Gastroesophageal sphincter (tissue), 3 donors: ENCODE results near the gene ANGPTL5.

Source experiments
- CTCF ChIP-seq, 4 experiments: fragments of 200-600 bp in 2 of 4; fragments of 450-650 bp in 2 of 4; sonication (generic) in 1 of 4; IDR thresholded peaks; one replicate each; pipeline ENCODE4 v1.5.1; 2017 to 2019; ENCODE audit warnings: antibody characterized with exemption in 4 of 4, mild to moderate bottlenecking in 2 of 4, moderate library complexity in 2 of 4
- POLR2A ChIP-seq, 2 donors: fragments of 450-650 bp; IDR thresholded peaks; one replicate each; pipeline ENCODE4 v1.6.1; 2017; ENCODE audit warnings: antibody characterized with exemption in 2 of 2, mild to moderate bottlenecking in 2 of 2, moderate library complexity in 1 of 2

- TF ChIP-seq CTCF (IDR thresholded peaks at IDR 0.05) (no peak), POLR2A (IDR thresholded peaks at IDR 0.05) (no peak)
Measured at GRCh38 chr11:101955278-101955677, 39.0 kb upstream of the ANGPTL5 start.
